Measurements from ENCODE around the gene UGT1A8. TPM values are rescaled to one million over a fixed set of nuclear protein-coding genes. Genes with fewer than 3 reads are reported as not detected.
A peak's percentile ranks its signal among the peaks of the same experiment; 100 is the strongest.
"Not testable (repeated sequence)": the region's sequence is repeated elsewhere in the genome, so short reads cannot be mapped to it uniquely, and the experiment has no call there.

Gene UGT1A8
- total RNA-seq, 1 experiment from 2014 or later = not detected

GRCh38 chr2:233684640-233685039 lies 67.2 kb downstream of the UGT1A8 start:
- DNase-seq (ENCODE audit: low read depth) = no peak

GRCh38 chr2:233686928-233687327 lies 69.5 kb downstream of the UGT1A8 start:
- DNase-seq (ENCODE audit: low read depth) = no peak

- DNase-seq (ENCODE audit: low read depth) = no peak
Measured at GRCh38 chr2:233688341-233688740, 70.9 kb downstream of the UGT1A8 start.

- DNase-seq (ENCODE audit: low read depth) = no peak
Measured at GRCh38 chr2:233689031-233689430, 71.6 kb downstream of the UGT1A8 start.

GRCh38 chr2:233689501-233689900 lies 72.1 kb downstream of the UGT1A8 start:
- DNase-seq (ENCODE audit: low read depth) = no peak

GRCh38 chr2:233690444-233690843 lies 73.0 kb downstream of the UGT1A8 start:
- no peak for DNase-seq (ENCODE audit: low read depth)

- no peak for DNase-seq (ENCODE audit: low read depth)
Measured at GRCh38 chr2:233691443-233692433, 74.3 kb downstream of the UGT1A8 start.

GRCh38 chr2:233692648-233693047 lies 75.2 kb downstream of the UGT1A8 start, which contains the start of gene UGT1A6:
UGT1A6 (plus strand) TSS chr2:233692890; CDS start chr2:233693005, 115 bp downstream.
- DNase-seq (ENCODE audit: low read depth) = no peak

- no peak for DNase-seq (ENCODE audit: low read depth)
Measured at GRCh38 chr2:233693963-233694362, 76.5 kb downstream of the UGT1A8 start.

GRCh38 chr2:233698740-233699139 lies 81.3 kb downstream of the UGT1A8 start:
- DNase-seq (ENCODE audit: low read depth) = no peak

GRCh38 chr2:233699424-233700027 lies 82.1 kb downstream of the UGT1A8 start:
- DNase-seq (ENCODE audit: low read depth) = no peak

- no peak for DNase-seq (ENCODE audit: low read depth)
Measured at GRCh38 chr2:233700028-233700635, 82.7 kb downstream of the UGT1A8 start.

GRCh38 chr2:233700842-233701241 lies 83.4 kb downstream of the UGT1A8 start:
- not testable (repeated sequence) for DNase-seq (ENCODE audit: low read depth)

GRCh38 chr2:233702238-233702637 lies 84.8 kb downstream of the UGT1A8 start:
- no peak for DNase-seq (ENCODE audit: low read depth)

GRCh38 chr2:233705911-233706506 lies 88.6 kb downstream of the UGT1A8 start:
- DNase-seq (ENCODE audit: low read depth) = no peak

GRCh38 chr2:233706720-233707119 lies 89.3 kb downstream of the UGT1A8 start:
- DNase-seq (ENCODE audit: low read depth) = no peak

- DNase-seq (ENCODE audit: low read depth) = no peak
Measured at GRCh38 chr2:233707940-233708644, 90.7 kb downstream of the UGT1A8 start.

GRCh38 chr2:233708942-233709341 lies 91.5 kb downstream of the UGT1A8 start:
- peak; percentile 28 for DNase-seq (ENCODE audit: low read depth)

GRCh38 chr2:233711312-233712008 lies 94.0 kb downstream of the UGT1A8 start:
- peak; percentile 45 for DNase-seq (ENCODE audit: low read depth)

GRCh38 chr2:233712611-233713261 lies 95.3 kb downstream of the UGT1A8 start, which contains the start of gene UGT1A5:
UGT1A5 (plus strand) TSS chr2:233712907; CDS start chr2:233712992, 85 bp downstream.
- no peak for DNase-seq (ENCODE audit: low read depth)
